Heart right ventricle (tissue), 16 donors: Measurements from ENCODE around the gene UBTF. TPM values are rescaled to one million over a fixed set of nuclear protein-coding genes. Genes with fewer than 3 reads are reported as not detected.

Experiments used
- ATAC-seq, 8 donors: fragments of 200-7000 bp; cut with Tn5 transposase; one replicate each; pipeline ENCODE4 v1.9.1; 2020; ENCODE audit warnings: mild to moderate bottlenecking in 8 of 8, moderate library complexity in 8 of 8, moderate number of reproducible peaks in 1 of 8
- DNase-seq, 2 donors: peaks; one replicate each; pipeline ENCODE4 v3.0.0-alpha.2; 2020
- H3K27ac ChIP-seq, 10 donors: fragments of 200-600 bp; sonication (generic) in 2 of 10; one replicate each; pipeline versions ENCODE4 v1.5.0 to v1.8.0; 2020 to 2022; ENCODE audit warnings: mild to moderate bottlenecking in 3 of 10
- H3K27me3 ChIP-seq, 7 donors: fragments of 200-600 bp; one replicate each; pipeline ENCODE4 v1.8.0; 2021 to 2022; ENCODE audit warnings: mild to moderate bottlenecking in 2 of 7
- H3K36me3 ChIP-seq, 9 donors: fragments of 200-600 bp; sonication (generic) in 1 of 9; one replicate each; pipeline versions ENCODE4 v1.5.0 to v1.8.0; 2020 to 2022; ENCODE audit warnings: mild to moderate bottlenecking in 2 of 9
- H3K4me1 ChIP-seq, 9 donors: fragments of 200-600 bp; sonication (generic) in 1 of 9; one replicate each; pipeline versions ENCODE4 v1.5.0 to v1.8.0; 2020 to 2022; ENCODE audit warnings: mild to moderate bottlenecking in 4 of 9
- H3K4me3 ChIP-seq, 10 donors: fragments of 200-600 bp; sonication (generic) in 2 of 10; one replicate each; pipeline versions ENCODE4 v1.5.0 to v1.8.0; 2020 to 2022; ENCODE audit warnings: mild to moderate bottlenecking in 7 of 10, moderate library complexity in 2 of 10
- H3K9me3 ChIP-seq, 11 donors: fragments of 200-600 bp in 10 of 11; sonication (generic) in 2 of 11; one replicate each; pipeline versions ENCODE4 v1.5.0 to v1.8.0; 2013 to 2022; ENCODE audit warnings: mild to moderate bottlenecking in 2 of 11, control low read depth in 1 of 11, moderate library complexity in 1 of 11
- WGBS, 2 donors: extraction: QIAGEN DNeasy Blood & Tissue Kit; methylation state at CpG; one replicate each; pipeline ENCODE4 v1.1.7; 2013; ENCODE audit warnings: inconsistent platforms in 1 of 2; 5-methylcytosine and 5-hydroxymethylcytosine counted together
- intact Hi-C, 10 donors: fragments of 100-400 bp; cut with DNase I; formaldehyde crosslinking; loops; one replicate each; pipeline versions ENCODE4 v1.11.1 to v1.14.2; 2022
- polyA plus RNA-seq, 2 donors: library from polyadenylated mRNA; stranded (reverse); fragments of 200-250 nt; gene quantifications; one replicate each; pipeline ENCODE4 v1.2.3, GENCODE V29; 2013
- total RNA-seq, 10 donors: library from RNA; stranded (reverse); fragmentation: NEBNext Ultra II Directional in 3 of 10; extraction: Animal tissue kit (Norgen Biotek cat#: 25700) in 3 of 10; gene quantifications; one replicate each; pipeline versions ENCODE4 v1.2.1 to v1.2.4, GENCODE V29; 2021 to 2023
- TF ChIP-seq, protein P1 (sequence below), 9 donors: fragments of 200-600 bp; sonication (generic) in 2 of 9; IDR thresholded peaks; one replicate each; pipeline versions ENCODE4 v1.5.0 to v1.8.0; 2021 to 2022; ENCODE audit warnings: antibody characterized with exemption in 9 of 9, mild to moderate bottlenecking in 5 of 9, moderate library complexity in 1 of 9
- donor health status: Arrhythmogenic right ventricular cardiomyopathy.
- donor health status: ischemic (EF 13 %, LVEDD 7.1; RV severe dilation, severe dysfunction).
- donor health status: healthy with polysubstance abuse.
- donor health status: DM: no; HTN: yes; CAD: no.
- donor health status: DM: no; HTN: no; CAD: no.
- donor health status: ischemic (EF 25% LVEDD 6.9; RV normal size, moderate dysfunction).
- donor health status: ischemic (EF 25% LVEDD 5.7; RV mildly dilated, moderate dysfunction).
- donor health status: healthy.
- donor health status: DM: yes; HTN: yes; CAD: no.
- donor health status: Ischemic cardiomyopathy.
- donor health status: ischemic (EF 35%, LVEDD 5.7; RV mildly dilated, moderate dysfunction).
- donor health status: nonischemic (EF 11% LVEDD 7.7; RV severe dilation, severe dysfunction).
- donor health status: DM: yes; HTN: yes; CAD: no.
- donor health status: PGD.
- donor health status: ischemic (EF 29% LVEDD 5.4; RV normal size, mild dysfunction).
- donor health status: nonischemic (EF 23%, LVEDD 6.1; RV moderate dilation, normal function).

Gene UBTF
- total and polyA plus RNA-seq, 12 donors = 30.8 to 56.3 (median 40.9) TPM

DNA sequence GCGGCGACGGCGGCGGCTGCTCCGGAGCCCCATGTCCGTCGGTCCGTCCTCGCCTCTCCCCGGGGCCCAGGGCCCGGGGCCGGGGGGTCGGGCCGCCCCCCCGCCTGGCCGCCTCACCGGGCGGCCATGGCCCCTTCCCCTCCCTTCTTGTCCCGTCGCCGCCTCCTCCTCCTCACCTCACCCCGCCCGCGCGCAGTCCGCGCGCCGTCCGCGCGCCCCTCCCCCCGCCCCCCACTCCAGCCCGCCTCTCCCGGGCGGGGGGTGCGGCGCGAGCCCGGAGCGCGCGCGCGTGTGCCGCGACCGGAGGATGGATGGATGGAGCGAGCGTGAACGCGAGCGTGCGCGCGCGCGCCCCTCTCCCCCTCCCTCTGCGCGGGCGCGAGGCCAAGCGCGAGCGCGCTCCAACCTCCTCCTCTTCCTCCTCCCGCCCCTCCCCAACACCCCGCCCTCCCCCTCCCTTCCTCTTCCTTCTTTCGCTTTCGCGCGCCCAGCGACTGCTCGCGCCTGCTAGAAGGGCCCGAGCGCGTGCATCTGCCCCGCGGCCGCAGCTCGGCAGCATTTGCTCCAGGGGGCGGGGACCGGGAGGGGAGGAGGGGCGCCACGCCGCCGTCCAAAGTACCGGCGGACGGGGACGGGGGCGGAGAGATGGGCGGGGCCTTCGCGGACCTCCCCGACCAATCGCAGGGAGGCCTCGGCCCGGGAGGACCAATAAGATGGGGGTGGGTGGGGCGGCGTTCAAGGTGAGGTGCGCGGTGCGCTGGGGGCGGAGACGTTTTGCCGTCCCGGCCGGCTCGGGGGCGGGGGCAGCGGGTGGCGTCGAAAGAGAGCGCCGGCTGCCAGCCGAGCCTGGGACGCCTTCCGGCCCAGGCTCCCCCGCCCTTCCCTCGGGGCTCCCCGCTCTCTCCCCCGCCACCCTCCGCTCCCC lies 19.7 kb downstream of the UBTF start, which contains the start of gene ATXN7L3:
Gene ATXN7L3 (minus strand): TSS at position 332 of the 925 bp plus-strand sequence. CDS start 1,814 bp downstream, outside the sequence.
- DNase-seq (peak; percentile 99), ATAC-seq (peak; percentile 93 to 96 (median 96))
- Histone ChIP-seq H3K9me3 (no peaks in the 10 kb centered on the region), H3K36me3 (peaks cover 0 to 30% (median 22%) of the 10 kb centered on the region in 9 donors), H3K4me3 (peak within 1 kb of the TSS; percentile 92 to 98 (median 94)), H3K27ac (peak within 1 kb of the TSS; percentile 97 to 100 (median 99)), H3K27me3 (no peaks in the 10 kb centered on the region), H3K4me1 (peaks cover 0 to 53% (median 23%) of the 10 kb centered on the region in 9 donors)
- intact Hi-C loops = loop anchor here in 2 of 10 donors (1.0 to 5.0 kb wide), 2 partner anchors 13 to 58 kb away; partner anchors contain the start of gene HROB (in 1 of the 2)
- 1% methylated on average over 56 to 114 of the region's 126 CpGs for WGBS, 2 donors
- TF ChIP-seq, protein P1, sequence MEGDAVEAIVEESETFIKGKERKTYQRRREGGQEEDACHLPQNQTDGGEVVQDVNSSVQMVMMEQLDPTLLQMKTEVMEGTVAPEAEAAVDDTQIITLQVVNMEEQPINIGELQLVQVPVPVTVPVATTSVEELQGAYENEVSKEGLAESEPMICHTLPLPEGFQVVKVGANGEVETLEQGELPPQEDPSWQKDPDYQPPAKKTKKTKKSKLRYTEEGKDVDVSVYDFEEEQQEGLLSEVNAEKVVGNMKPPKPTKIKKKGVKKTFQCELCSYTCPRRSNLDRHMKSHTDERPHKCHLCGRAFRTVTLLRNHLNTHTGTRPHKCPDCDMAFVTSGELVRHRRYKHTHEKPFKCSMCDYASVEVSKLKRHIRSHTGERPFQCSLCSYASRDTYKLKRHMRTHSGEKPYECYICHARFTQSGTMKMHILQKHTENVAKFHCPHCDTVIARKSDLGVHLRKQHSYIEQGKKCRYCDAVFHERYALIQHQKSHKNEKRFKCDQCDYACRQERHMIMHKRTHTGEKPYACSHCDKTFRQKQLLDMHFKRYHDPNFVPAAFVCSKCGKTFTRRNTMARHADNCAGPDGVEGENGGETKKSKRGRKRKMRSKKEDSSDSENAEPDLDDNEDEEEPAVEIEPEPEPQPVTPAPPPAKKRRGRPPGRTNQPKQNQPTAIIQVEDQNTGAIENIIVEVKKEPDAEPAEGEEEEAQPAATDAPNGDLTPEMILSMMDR (IDR thresholded peaks at IDR 0.05) = no peak

DNA sequence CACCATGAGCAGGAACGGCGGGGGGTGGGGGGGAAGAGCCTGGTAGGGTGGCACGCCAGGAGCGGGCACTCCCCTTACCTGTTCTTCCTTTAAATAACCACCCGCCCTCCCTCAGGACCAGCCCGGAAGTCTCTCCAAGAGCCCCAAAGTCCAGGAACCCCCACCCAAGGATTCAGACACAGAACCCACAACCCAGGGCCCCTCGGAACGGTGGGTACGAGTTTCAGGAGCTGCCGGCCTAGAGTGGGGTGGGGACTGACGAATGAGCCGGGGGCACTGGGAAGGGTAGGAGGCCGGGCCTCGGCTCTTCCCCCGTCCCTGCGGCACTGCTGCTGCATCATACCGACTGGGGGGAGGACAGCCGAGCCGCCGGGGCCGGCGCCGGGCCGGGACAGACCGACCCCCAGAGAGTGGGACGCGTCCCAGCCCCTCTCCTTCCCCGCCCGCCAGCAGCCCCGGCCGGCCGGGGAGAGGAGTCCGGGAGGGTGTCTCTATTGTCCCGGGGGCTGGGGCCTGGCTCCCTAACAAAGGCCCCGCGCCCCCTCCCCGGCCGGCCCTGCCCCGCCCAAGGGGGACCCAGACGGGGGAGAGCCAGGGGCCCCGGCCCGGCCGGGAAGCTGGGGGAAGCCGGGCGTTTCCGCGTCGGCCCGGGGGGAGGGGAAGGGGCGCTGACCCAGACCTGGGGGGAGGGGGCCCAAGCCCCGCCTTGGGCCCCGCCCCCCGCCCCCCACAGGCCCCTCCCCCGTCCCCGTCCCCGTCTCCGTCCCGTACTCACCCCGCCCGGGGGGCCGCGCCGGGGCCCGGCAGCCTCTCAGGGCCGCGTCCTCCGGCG lies 20.5 kb downstream of the UBTF start:
- H3K27ac ChIP-seq = peak overlapping the region; percentile 97 to 100 (median 99)
- peak; percentile 60 to 72 for DNase-seq

DNA sequence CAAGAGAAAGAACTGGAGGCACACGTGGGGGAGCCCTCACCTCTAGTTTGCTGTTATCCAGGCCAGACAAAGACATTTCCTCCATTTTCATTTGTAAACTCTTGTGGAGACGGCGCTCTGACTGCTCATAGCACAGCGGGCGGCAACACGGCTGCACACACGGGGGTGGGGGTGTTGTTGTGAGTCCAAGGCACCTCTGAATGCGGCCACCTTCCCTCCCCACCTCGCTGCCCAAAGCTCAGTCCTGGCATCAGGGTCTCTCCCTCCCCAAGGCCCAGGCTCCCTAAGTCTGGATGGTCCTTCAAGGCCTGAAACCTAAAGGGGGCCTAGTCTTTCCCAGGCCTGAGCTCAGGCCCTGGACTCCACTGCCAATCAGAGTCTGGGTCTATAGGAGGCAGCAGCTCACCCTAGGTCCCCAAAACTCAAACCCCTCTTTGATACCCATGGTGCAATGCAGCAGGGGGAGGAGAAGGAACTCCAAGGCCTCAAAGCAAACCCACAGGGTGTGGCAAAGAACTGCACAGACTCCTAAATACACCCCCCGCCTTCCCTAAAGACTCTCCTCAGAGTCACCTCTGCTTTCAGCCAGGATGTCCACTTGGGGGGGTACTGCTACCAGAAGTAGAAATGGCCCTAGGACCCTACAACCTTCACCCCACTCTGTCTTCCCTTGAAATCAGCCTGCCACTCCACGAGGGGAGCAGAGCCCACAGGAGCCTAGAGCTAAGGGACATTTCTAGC lies 21.3 kb downstream of the UBTF start:
- WGBS, 2 donors = 66 to 68% methylated on average over 11 of the region's 11 CpGs
- intact Hi-C loops = loop anchor here in 1 of 10 donors (5.0 kb wide), 1 partner anchor 56 kb away; the partner anchor contains the start of gene HROB
- Histone ChIP-seq H3K36me3 (peaks cover 0 to 47% (median 37%) of the 10 kb centered on the region in 9 donors), H3K4me1 (peaks cover 0 to 37% (median 23%) of the 10 kb centered on the region in 9 donors), H3K4me3 (peak overlapping the region in 9 of 10 donors; percentile 93 to 98 (median 95)), H3K27me3 (no peaks in the 10 kb centered on the region), H3K27ac (peak overlapping the region in 9 of 10 donors; percentile 97 to 100 (median 99)), H3K9me3 (no peaks in the 10 kb centered on the region)
- no peak for DNase-seq
- TF ChIP-seq, protein P1 (IDR thresholded peaks at IDR 0.05) = peak in 3 of 9 donors; percentile 13 to 29 (median 22)
- ATAC-seq = peak in 1 of 8 donors; percentile 0

More for the DNA sequence above, 20.5 kb downstream of the UBTF start:
- intact Hi-C loops = loop anchor here in 2 of 10 donors (1.0 to 5.0 kb wide), 2 partner anchors 12 to 57 kb away; partner anchors contain the start of gene HROB (in 1 of the 2)
- 1% methylated on average over 43 to 66 of the region's 68 CpGs for WGBS, 2 donors
- Histone ChIP-seq H3K9me3 (no peaks in the 10 kb centered on the region), H3K27me3 (no peaks in the 10 kb centered on the region), H3K36me3 (peaks cover 0 to 39% (median 30%) of the 10 kb centered on the region in 9 donors), H3K4me3 (peak overlapping the region; percentile 92 to 98 (median 94)), H3K4me1 (peaks cover 0 to 45% (median 23%) of the 10 kb centered on the region in 9 donors)
- TF ChIP-seq, protein P1 (IDR thresholded peaks at IDR 0.05) = no peak
- peak; percentile 10 to 35 (median 26) for ATAC-seq
